ENCODE measurements around the gene RAD54L.

DNA sequence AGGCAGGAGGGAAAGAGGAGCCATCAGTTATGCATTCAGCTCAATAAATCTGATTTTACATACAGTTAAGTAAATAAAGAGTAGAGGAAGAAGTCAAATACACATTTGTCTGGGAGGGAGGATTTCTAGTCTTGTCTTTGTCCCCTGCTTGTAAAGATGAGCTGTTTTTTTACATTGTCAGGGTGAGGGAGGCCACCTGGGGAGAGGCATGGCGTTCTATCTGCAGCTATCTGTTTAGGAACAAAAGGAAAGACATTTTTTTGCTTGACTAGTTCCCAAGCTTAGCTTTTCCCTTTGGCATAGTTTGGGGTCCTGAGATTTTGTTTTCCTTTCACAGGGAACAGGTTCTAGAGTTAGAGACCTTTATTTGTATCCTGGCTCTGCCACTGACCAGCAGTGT, 14.9 kb downstream of the RAD54L start:
- TF ChIP-seq, protein P1, sequence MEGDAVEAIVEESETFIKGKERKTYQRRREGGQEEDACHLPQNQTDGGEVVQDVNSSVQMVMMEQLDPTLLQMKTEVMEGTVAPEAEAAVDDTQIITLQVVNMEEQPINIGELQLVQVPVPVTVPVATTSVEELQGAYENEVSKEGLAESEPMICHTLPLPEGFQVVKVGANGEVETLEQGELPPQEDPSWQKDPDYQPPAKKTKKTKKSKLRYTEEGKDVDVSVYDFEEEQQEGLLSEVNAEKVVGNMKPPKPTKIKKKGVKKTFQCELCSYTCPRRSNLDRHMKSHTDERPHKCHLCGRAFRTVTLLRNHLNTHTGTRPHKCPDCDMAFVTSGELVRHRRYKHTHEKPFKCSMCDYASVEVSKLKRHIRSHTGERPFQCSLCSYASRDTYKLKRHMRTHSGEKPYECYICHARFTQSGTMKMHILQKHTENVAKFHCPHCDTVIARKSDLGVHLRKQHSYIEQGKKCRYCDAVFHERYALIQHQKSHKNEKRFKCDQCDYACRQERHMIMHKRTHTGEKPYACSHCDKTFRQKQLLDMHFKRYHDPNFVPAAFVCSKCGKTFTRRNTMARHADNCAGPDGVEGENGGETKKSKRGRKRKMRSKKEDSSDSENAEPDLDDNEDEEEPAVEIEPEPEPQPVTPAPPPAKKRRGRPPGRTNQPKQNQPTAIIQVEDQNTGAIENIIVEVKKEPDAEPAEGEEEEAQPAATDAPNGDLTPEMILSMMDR (IDR thresholded peaks at IDR 0.05; ENCODE audit: low read depth, low read length, missing input control): no peak
- TF ChIP-seq TAF1 (conservative IDR thresholded peaks at IDR 0.05): no peak
- TF ChIP-seq JUND (IDR thresholded peaks at IDR 0.05): no peak
- TF ChIP-seq, protein P2, sequence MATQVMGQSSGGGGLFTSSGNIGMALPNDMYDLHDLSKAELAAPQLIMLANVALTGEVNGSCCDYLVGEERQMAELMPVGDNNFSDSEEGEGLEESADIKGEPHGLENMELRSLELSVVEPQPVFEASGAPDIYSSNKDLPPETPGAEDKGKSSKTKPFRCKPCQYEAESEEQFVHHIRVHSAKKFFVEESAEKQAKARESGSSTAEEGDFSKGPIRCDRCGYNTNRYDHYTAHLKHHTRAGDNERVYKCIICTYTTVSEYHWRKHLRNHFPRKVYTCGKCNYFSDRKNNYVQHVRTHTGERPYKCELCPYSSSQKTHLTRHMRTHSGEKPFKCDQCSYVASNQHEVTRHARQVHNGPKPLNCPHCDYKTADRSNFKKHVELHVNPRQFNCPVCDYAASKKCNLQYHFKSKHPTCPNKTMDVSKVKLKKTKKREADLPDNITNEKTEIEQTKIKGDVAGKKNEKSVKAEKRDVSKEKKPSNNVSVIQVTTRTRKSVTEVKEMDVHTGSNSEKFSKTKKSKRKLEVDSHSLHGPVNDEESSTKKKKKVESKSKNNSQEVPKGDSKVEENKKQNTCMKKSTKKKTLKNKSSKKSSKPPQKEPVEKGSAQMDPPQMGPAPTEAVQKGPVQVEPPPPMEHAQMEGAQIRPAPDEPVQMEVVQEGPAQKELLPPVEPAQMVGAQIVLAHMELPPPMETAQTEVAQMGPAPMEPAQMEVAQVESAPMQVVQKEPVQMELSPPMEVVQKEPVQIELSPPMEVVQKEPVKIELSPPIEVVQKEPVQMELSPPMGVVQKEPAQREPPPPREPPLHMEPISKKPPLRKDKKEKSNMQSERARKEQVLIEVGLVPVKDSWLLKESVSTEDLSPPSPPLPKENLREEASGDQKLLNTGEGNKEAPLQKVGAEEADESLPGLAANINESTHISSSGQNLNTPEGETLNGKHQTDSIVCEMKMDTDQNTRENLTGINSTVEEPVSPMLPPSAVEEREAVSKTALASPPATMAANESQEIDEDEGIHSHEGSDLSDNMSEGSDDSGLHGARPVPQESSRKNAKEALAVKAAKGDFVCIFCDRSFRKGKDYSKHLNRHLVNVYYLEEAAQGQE (IDR thresholded peaks at IDR 0.05): no peak
- TF ChIP-seq, protein P3, sequence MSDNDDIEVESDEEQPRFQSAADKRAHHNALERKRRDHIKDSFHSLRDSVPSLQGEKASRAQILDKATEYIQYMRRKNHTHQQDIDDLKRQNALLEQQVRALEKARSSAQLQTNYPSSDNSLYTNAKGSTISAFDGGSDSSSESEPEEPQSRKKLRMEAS (IDR thresholded peaks at IDR 0.05): no peak
